ENCODE results near the gene MSRB1. TPM values are rescaled to one million over a fixed set of nuclear protein-coding genes. Genes with fewer than 3 reads are reported as not detected.

MSRB1 gene
- total and polyA plus RNA-seq, 2 of the 13 experiments (the other 11 are each of a cell fraction or from before 2014, with no cell fraction given) = 32.1 to 75.4 TPM

DNA sequence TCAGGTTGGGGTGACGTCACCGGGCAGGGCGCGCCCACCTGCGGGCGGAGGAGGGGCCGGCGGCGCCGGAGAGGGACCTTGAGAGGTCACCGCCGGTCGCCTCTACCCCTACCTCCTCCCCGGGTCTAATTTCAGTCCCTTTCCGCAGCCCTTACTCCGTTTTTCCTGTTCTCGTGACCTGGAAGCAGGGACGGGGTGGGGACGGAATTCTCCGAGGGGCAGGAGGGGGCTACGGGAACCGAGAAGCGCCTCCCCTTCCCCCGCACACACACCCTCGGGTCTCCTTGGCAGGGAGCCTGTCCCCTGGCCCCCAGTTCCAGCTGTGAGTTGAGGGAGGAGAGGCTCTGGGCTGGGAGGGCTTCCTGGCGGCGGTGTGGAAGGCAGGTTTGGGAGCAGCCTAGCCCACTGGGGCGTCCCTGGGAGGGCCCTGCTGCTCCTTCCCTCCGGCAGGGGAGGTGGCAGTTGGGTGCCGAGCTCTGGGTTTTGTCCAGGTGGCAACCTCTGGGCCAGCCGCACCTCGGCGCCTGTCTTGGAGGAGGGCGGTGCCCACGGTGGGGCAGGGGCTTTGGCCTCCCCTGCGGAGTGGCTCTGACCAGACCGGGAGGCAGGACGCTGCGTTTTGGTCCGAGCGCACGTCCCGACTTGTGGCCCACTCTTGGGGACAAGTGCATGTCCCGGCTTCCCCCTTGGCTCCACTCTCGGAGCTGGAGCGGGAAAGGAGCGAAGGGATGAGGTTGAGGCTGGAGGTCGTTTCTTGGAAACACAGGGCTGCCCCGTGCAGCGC, 47.5 kb upstream of the MSRB1 start:
- CTCF ChIA-PET (ENCODE audit: low intra/inter-chr PET ratio, low total read pairs) = no interaction called here
- WGBS (ENCODE audit: low lambda C conversion rate) = under 1% methylated on average over 31 of the region's 50 CpGs
- H3K9me3 ChIP-seq (ENCODE audit: low read length) = no peaks in the 10 kb centered on the region
- peaks cover 4% of the 10 kb centered on the region for H3K79me2 ChIP-seq (ENCODE audit: insufficient read depth, low read length)
- FAIRE-seq = no peak
- in situ Hi-C loops (cut with HindIII; ENCODE audit: extremely low pct_ligation_motif_present, low pct_unique_long_range_greater_than_20kb) = no loop called here
- peak overlapping the region; percentile 60 for H3K9ac ChIP-seq (ENCODE audit: insufficient read depth, low read depth, low read length)
- peaks cover 12 to 15% of the 10 kb centered on the region in 2 experiments; a peak in 4 of 5 replicates for H3K36me3 ChIP-seq (replicated peaks in 1 of 2; ENCODE audit: control insufficient read depth in 1 of 2, insufficient read depth in 2 of 2, low read length in 2 of 2)
- no peak overlapping the region for H3K27ac ChIP-seq (ENCODE audit: extremely low read length, insufficient read depth, low read length)
- peak overlapping the region; percentile 60 to 82 (median 77) for H3K4me3 ChIP-seq (replicated peaks in 1 of 3; ENCODE audit: insufficient read depth in 1 of 3, low read depth in 2 of 3, low read length in 3 of 3)
- H4K20me1 ChIP-seq (ENCODE audit: insufficient read depth, low read length) = no peaks in the 10 kb centered on the region
- H3K27me3 ChIP-seq (ENCODE audit: control insufficient read depth in 1 of 2, insufficient read depth in 2 of 2, low read length in 2 of 2) = peaks cover 0 to 8% of the 10 kb centered on the region in 2 experiments; a peak in 2 of 5 replicates
- no TSS peak for BruUV-seq (replicated peaks)
- no peak overlapping the region for H2AFZ ChIP-seq (ENCODE audit: low read length)
- peak overlapping the region; percentile 95 for H3K4me2 ChIP-seq (ENCODE audit: low read depth, low read length)
- H3K4me1 ChIP-seq (ENCODE audit: insufficient read depth, low read length) = peaks cover 63% of the 10 kb centered on the region
- peak; percentile 34 for DNase-seq (ENCODE audit: low spot score)
- intact Hi-C loops (cut with micrococcal nuclease; ENCODE audit: unreplicated experiment) = no loop called here
- POLR2A ChIA-PET = interaction anchor here (0.8 to 2.0 kb wide), 7 partner anchors 13 to 165 kb away, joined by 3 to 13 read pairs (median 5); partner anchors contain the start of genes RPS2 and TRAF7
- ATAC-seq = peak; percentile 19
- TF ChIP-seq, protein P1, sequence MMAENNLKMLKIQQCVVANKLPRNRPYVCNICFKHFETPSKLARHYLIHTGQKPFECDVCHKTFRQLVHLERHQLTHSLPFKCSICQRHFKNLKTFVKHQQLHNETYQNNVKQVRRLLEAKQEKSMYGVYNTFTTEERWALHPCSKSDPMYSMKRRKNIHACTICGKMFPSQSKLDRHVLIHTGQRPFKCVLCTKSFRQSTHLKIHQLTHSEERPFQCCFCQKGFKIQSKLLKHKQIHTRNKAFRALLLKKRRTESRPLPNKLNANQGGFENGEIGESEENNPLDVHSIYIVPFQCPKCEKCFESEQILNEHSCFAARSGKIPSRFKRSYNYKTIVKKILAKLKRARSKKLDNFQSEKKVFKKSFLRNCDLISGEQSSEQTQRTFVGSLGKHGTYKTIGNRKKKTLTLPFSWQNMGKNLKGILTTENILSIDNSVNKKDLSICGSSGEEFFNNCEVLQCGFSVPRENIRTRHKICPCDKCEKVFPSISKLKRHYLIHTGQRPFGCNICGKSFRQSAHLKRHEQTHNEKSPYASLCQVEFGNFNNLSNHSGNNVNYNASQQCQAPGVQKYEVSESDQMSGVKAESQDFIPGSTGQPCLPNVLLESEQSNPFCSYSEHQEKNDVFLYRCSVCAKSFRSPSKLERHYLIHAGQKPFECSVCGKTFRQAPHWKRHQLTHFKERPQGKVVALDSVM (CRISPR knock-in tag; IDR thresholded peaks at IDR 0.05) = peak; percentile 60
- TF ChIP-seq ZFP36 (IDR thresholded peaks at IDR 0.05; ENCODE audit: borderline replicate concordance, low read depth, low read length, partially characterized antibody) (peak; percentile 65), FOXA3 (CRISPR knock-in tag; IDR thresholded peaks at IDR 0.05) (0 out of 2 replicates have a peak, but pooled peaks have one; percentile 13), FOSL2 (CRISPR knock-in tag; IDR thresholded peaks at IDR 0.05) (peak; percentile 34; the same call in 1 of the 2 replicates), PCBP1 (IDR thresholded peaks at IDR 0.05; ENCODE audit: borderline replicate concordance, low read depth, low read length) (0 out of 2 replicates have a peak, but pooled peaks have one; percentile 54), MYNN (CRISPR knock-in tag; IDR thresholded peaks at IDR 0.05; ENCODE audit: low read depth) (0 out of 2 replicates have a peak, but pooled peaks have one; percentile 57), RXRA (CRISPR knock-in tag; IDR thresholded peaks at IDR 0.05) (peak; percentile 41; the same call in 1 of the 2 replicates), HDAC1 (CRISPR knock-in tag; IDR thresholded peaks at IDR 0.05) (peak; percentile 44; the same call in 1 of the 2 replicates), MEIS1 (CRISPR knock-in tag; IDR thresholded peaks at IDR 0.05; ENCODE audit: borderline replicate concordance) (no peak), KDM6A (CRISPR knock-in tag; IDR thresholded peaks at IDR 0.05; ENCODE audit: low read depth) (no peak), YEATS2 (CRISPR knock-in tag; IDR thresholded peaks at IDR 0.05; ENCODE audit: borderline replicate concordance) (0 out of 2 replicates have a peak, but pooled peaks have one; percentile 35), ZNF281 (CRISPR knock-in tag; IDR thresholded peaks at IDR 0.05; ENCODE audit: borderline replicate concordance) (peak; percentile 60; the same call in 1 of the 2 replicates), MED1 (CRISPR knock-in tag; IDR thresholded peaks at IDR 0.05) (peak; percentile 11; the same call in 1 of the 2 replicates), YEATS4 (CRISPR knock-in tag; IDR thresholded peaks at IDR 0.05; ENCODE audit: borderline replicate concordance) (0 out of 2 replicates have a peak, but pooled peaks have one; percentile 2)
- TF ChIP-seq, protein P2, sequence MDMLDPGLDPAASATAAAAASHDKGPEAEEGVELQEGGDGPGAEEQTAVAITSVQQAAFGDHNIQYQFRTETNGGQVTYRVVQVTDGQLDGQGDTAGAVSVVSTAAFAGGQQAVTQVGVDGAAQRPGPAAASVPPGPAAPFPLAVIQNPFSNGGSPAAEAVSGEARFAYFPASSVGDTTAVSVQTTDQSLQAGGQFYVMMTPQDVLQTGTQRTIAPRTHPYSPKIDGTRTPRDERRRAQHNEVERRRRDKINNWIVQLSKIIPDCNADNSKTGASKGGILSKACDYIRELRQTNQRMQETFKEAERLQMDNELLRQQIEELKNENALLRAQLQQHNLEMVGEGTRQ (IDR thresholded peaks at IDR 0.05; ENCODE audit: low read depth, low read length) = no peak
- TF ChIP-seq, protein P2 (CRISPR knock-in tag; IDR thresholded peaks at IDR 0.05; ENCODE audit: borderline replicate concordance) = 0 out of 2 replicates have a peak, but pooled peaks have one; percentile 1

Data from HepG2 (cell line).